IMR-90 (cell line): ENCODE data around the gene ADCY2. TPM values are rescaled to one million over a fixed set of nuclear protein-coding genes. Genes with fewer than 3 reads are reported as not detected.

Source experiments
- ATAC-seq: fragments of 200-7000 bp; cut with Tn5 transposase; 2 replicates; pipeline ENCODE4 v1.9.1; 2020; ENCODE audit warnings: low read depth, mild to moderate bottlenecking, moderate library complexity
- BruUV-seq: library from RNA; stranded (reverse); fragments of 400-500 nt; replicated peaks from 2 replicates; lab custom pipeline; 2021; lab: Mats Ljungman, UMichigan
- CTCF ChIA-PET: fragments of 300-600 bp; formaldehyde crosslinking; extraction: SDS; loops from one replicate; lab custom pipeline; 2021; ENCODE audit warnings: antibody characterized with exemption; lab: Yijun Ruan, JAX
- POLR2A ChIA-PET: fragments of 300-600 bp; sonication (Branson Sonifier 250); formaldehyde crosslinking; loops from one replicate; lab custom pipeline; 2022; ENCODE audit warnings: antibody characterized with exemption; ENCODE audit not compliant: unreplicated experiment; lab: Charles Lee
- DNase-seq: peaks from one replicate; pipeline ENCODE4 v3.0.0; 2013
- H2AFZ ChIP-seq: replicated peaks from 2 replicates; pipeline ENCODE3; 2013; ENCODE audit warnings: low read length, mild to moderate bottlenecking; ENCODE audit not compliant: poor library complexity
- H2AK5ac ChIP-seq: 2 replicates; pipeline ENCODE4 v1.6.1; 2013; ENCODE audit warnings: low read depth, low read length, inconsistent platforms
- H2AK9ac ChIP-seq: replicated peaks from 2 replicates; pipeline ENCODE3; 2013; ENCODE audit warnings: mild to moderate bottlenecking, low read depth, low read length, moderate library complexity; ENCODE audit not compliant: poor library complexity
- H2BK120ac ChIP-seq: 2 replicates; pipeline ENCODE4 v1.6.1; 2013; ENCODE audit warnings: low read depth, low read length, inconsistent platforms
- H2BK15ac ChIP-seq: 3 replicates; pipeline ENCODE4 v1.6.1; 2013; ENCODE audit warnings: low read depth, low read length, inconsistent platforms
- H2BK20ac ChIP-seq: 2 replicates; pipeline ENCODE4 v1.6.1; 2013; ENCODE audit warnings: low read depth, mild to moderate bottlenecking, inconsistent platforms, low read length, moderate library complexity
- H2BK5ac ChIP-seq: 2 replicates; pipeline ENCODE4 v1.6.1; 2013; ENCODE audit warnings: mild to moderate bottlenecking, low read depth, low read length, inconsistent platforms; ENCODE audit not compliant: poor library complexity, severe bottlenecking
- H3K14ac ChIP-seq: replicated peaks from 2 replicates; pipeline ENCODE4 v1.6.1; 2013; ENCODE audit warnings: low read depth, low read length, inconsistent platforms
- H3K18ac ChIP-seq: 2 replicates; pipeline ENCODE4 v1.6.1; 2013; ENCODE audit warnings: low read depth, low read length, control low read depth
- H3K23ac ChIP-seq: 2 replicates; pipeline ENCODE4 v1.6.1; 2013; ENCODE audit warnings: low read depth, low read length, inconsistent platforms
- H3K27ac ChIP-seq: 2 replicates; pipeline ENCODE4 v1.5.1; 2013; ENCODE audit warnings: mild to moderate bottlenecking, control low read depth, low read length; ENCODE audit not compliant: insufficient read depth
- H3K27me3 ChIP-seq: 2 replicates; pipeline ENCODE4 v1.6.1; 2013; ENCODE audit warnings: low read length; ENCODE audit not compliant: control insufficient read depth, insufficient read depth
- H3K36me3 ChIP-seq: 2 replicates; pipeline ENCODE4 v1.6.1; 2013; ENCODE audit warnings: low read length, mixed read lengths; ENCODE audit not compliant: control insufficient read depth, insufficient read depth
- H3K4ac ChIP-seq: 2 replicates; pipeline ENCODE4 v1.6.1; 2013; ENCODE audit warnings: low read depth, low read length, inconsistent platforms
- H3K4me1 ChIP-seq: 2 replicates; pipeline ENCODE4 v1.6.1; 2013; ENCODE audit warnings: low read length, mixed read lengths; ENCODE audit not compliant: control insufficient read depth, insufficient read depth
- H3K4me2 ChIP-seq: 2 replicates; pipeline ENCODE4 v1.6.1; 2013; ENCODE audit warnings: low read depth, mild to moderate bottlenecking, control low read depth, low read length, moderate library complexity
- H3K4me3 ChIP-seq: 2 replicates; pipeline ENCODE4 v1.5.1; 2013; ENCODE audit warnings: low read depth, mild to moderate bottlenecking, control low read depth, low read length, moderate library complexity; ENCODE audit not compliant: insufficient read depth
- H3K56ac ChIP-seq: 2 replicates; pipeline ENCODE4 v1.6.1; 2013; ENCODE audit warnings: low read length, inconsistent platforms; ENCODE audit not compliant: insufficient read depth; ENCODE audit errors: extremely low read depth
- H3K79me1 ChIP-seq, 2 experiments: 2 replicates each; pipeline ENCODE4 v1.6.1; 2013; ENCODE audit warnings: low read length in 2 of 2, inconsistent platforms in 1 of 2, low read depth in 1 of 2
- H3K9ac ChIP-seq: 2 replicates; pipeline ENCODE4 v1.6.1; 2013; ENCODE audit warnings: low read depth, low read length, control low read depth
- H3K9me1 ChIP-seq: 2 replicates; pipeline ENCODE4 v1.6.1; 2013; ENCODE audit warnings: low read length, inconsistent platforms; ENCODE audit not compliant: insufficient read depth
- H3K9me3 ChIP-seq: 2 replicates; pipeline ENCODE4 v1.6.1; 2013; ENCODE audit warnings: low read length; ENCODE audit not compliant: control insufficient read depth, insufficient read depth
- H4K20me1 ChIP-seq: 2 replicates; pipeline ENCODE4 v1.6.1; 2013; ENCODE audit warnings: low read length, inconsistent platforms; ENCODE audit not compliant: insufficient read depth
- H4K5ac ChIP-seq: 2 replicates; pipeline ENCODE4 v1.6.1; 2013; ENCODE audit warnings: mild to moderate bottlenecking, low read depth, low read length, control low read depth
- H4K8ac ChIP-seq, 2 experiments: 2 replicates each; pipeline ENCODE4 v1.6.1; 2013; ENCODE audit warnings: low read depth in 2 of 2, low read length in 2 of 2, control low read depth in 1 of 2, inconsistent platforms in 1 of 2
- H4K91ac ChIP-seq: 2 replicates; pipeline ENCODE4 v1.6.1; 2013; ENCODE audit warnings: low read depth, low read length, inconsistent platforms; ENCODE audit not compliant: insufficient read depth
- BHLHE40 ChIP-seq: fragments of 150-350 bp; IDR thresholded peaks from 2 replicates; pipeline ENCODE4 v1.6.1; 2016; ENCODE audit warnings: mild to moderate bottlenecking, low read depth, low read length
- CEBPB ChIP-seq: IDR thresholded peaks from 2 replicates; pipeline ENCODE4 v1.6.1; 2012; ENCODE audit warnings: low read depth, low read length, improper control_type of control experiment
- CHD1 ChIP-seq: IDR thresholded peaks from 2 replicates; pipeline ENCODE4 v1.6.1; 2012; ENCODE audit warnings: low read depth, low read length, improper control_type of control experiment
- CTCF ChIP-seq: conservative IDR thresholded peaks from 2 replicates; pipeline ENCODE4 v1.5.1; 2012; ENCODE audit warnings: mild to moderate bottlenecking, low read depth, low read length, improper control_type of control experiment
- ELK1 ChIP-seq: fragments of 150-350 bp; IDR thresholded peaks from 2 replicates; pipeline ENCODE4 v1.6.1; 2016; ENCODE audit warnings: low read depth, mild to moderate bottlenecking, low read length, moderate library complexity, borderline replicate concordance
- FOS ChIP-seq: fragments of 150-350 bp; IDR thresholded peaks from 2 replicates; pipeline ENCODE4 v1.6.1; 2016; ENCODE audit warnings: low read depth, low read length
- MAFK ChIP-seq: IDR thresholded peaks from 2 replicates; pipeline ENCODE4 v1.6.1; 2012; ENCODE audit warnings: low read depth, low read length, improper control_type of control experiment
- MAZ ChIP-seq: IDR thresholded peaks from 2 replicates; pipeline ENCODE4 v1.6.1; 2012; ENCODE audit warnings: low read depth, mild to moderate bottlenecking, low read length, improper control_type of control experiment, moderate library complexity, borderline replicate concordance
- MXI1 ChIP-seq: IDR thresholded peaks from 2 replicates; pipeline ENCODE4 v1.6.1; 2012; ENCODE audit warnings: low read depth, mild to moderate bottlenecking, low read length, moderate library complexity, borderline replicate concordance
- NFE2L2 ChIP-seq: fragments of 150-350 bp; IDR thresholded peaks from 2 replicates; pipeline ENCODE4 v1.6.1; 2016; ENCODE audit warnings: low read depth, mild to moderate bottlenecking, low read length
- POLR2A ChIP-seq: IDR thresholded peaks from 2 replicates; pipeline ENCODE4 v1.6.1; 2012; ENCODE audit warnings: mild to moderate bottlenecking, low read depth, low read length
- RAD21 ChIP-seq: IDR thresholded peaks from 2 replicates; pipeline ENCODE4 v1.6.1; 2012; ENCODE audit warnings: low read length, improper control_type of control experiment
- RCOR1 ChIP-seq: IDR thresholded peaks from 2 replicates; pipeline ENCODE4 v1.6.1; 2012; ENCODE audit warnings: mild to moderate bottlenecking, low read length, improper control_type of control experiment; ENCODE audit not compliant: insufficient replicate concordance
- RFX5 ChIP-seq: IDR thresholded peaks from 2 replicates; pipeline ENCODE4 v1.8.0; 2012; ENCODE audit warnings: low read depth, mild to moderate bottlenecking, low read length, moderate library complexity
- SMC3 ChIP-seq: fragments of 150-350 bp; IDR thresholded peaks from 2 replicates; pipeline ENCODE4 v1.6.1; 2016; ENCODE audit warnings: low read depth, mild to moderate bottlenecking, antibody characterized with exemption, low read length, moderate library complexity
- USF2 ChIP-seq: fragments of 150-350 bp; IDR thresholded peaks from 2 replicates; pipeline ENCODE4 v1.6.1; 2017; ENCODE audit warnings: mild to moderate bottlenecking, antibody characterized with exemption, low read length, low read depth
- WGBS, 2 experiments: methylation state at CpG; one replicate each; pipeline versions ENCODE4 v1.1.5 to v1.1.7; 2013; ENCODE audit warnings: missing lambda C conversion rate in 2 of 2; ENCODE audit not compliant: insufficient read length in 1 of 2; ENCODE audit errors: extremely low coverage in 2 of 2; 5-methylcytosine and 5-hydroxymethylcytosine counted together
- dilution Hi-C: fragments of 300-500 bp; cut with HindIII; formaldehyde crosslinking; loops from one replicate; pipeline ENCODE4 v1.14.3; 2018; ENCODE audit warnings: low sequenced_read_pairs; ENCODE audit not compliant: unreplicated experiment
- in situ Hi-C: fragments of 300-500 bp; cut with MboI; formaldehyde crosslinking; loops from 3 replicates; pipeline ENCODE4 v1.14.3; 2019; ENCODE audit warnings: low sequenced_read_pairs, inconsistent platforms, mixed read lengths
- intact Hi-C: fragments of 100-400 bp; cut with micrococcal nuclease; formaldehyde crosslinking; loops from 2 replicates; pipeline ENCODE4 v1.10.0; 2022
- polyA plus RNA-seq, 3 experiments: library from polyadenylated mRNA; depleted of rRNA; stranded (reverse); fragments of >200 nt; gene quantifications; 2 replicates each; pipeline ENCODE4 v1.2.3, GENCODE V29; 2012; ENCODE audit warnings: low replicate concordance in 1 of 3
- total RNA-seq: library from RNA; depleted of rRNA; stranded (reverse); fragments of >200 nt; gene quantifications from 2 replicates; pipeline ENCODE4 v1.2.3, GENCODE V29; 2012

ADCY2 gene
- total and polyA plus RNA-seq, 2 of the 4 experiments (the other 2 are of a cell fraction), result not detected

- WGBS, 2 experiments, result 33% methylated on average over 1 of the region's 5 CpGs; no CpG with 5 or more reads in 1 of the 2 experiments
- dilution Hi-C loops, result no loop called here
- Histone ChIP-seq H2BK120ac (no peak overlapping the region), H2BK5ac (no peak overlapping the region), H3K9ac (no peak overlapping the region), H3K27ac (no peak overlapping the region), H3K4me2 (no peak overlapping the region), H3K4me1 (no peaks in the 10 kb centered on the region), H4K5ac (no peak overlapping the region), H3K23ac (no peak overlapping the region), H3K14ac (no peak overlapping the region), H3K79me1 (no peaks in the 10 kb centered on the region), H4K20me1 (no peaks in the 10 kb centered on the region), H3K56ac (no peak overlapping the region), H2AK9ac (no peak overlapping the region), H3K9me3 (peaks cover 2% of the 10 kb centered on the region; the same call in 1 of the 2 replicates), H3K27me3 (no peaks in the 10 kb centered on the region), H2AK5ac (no peak overlapping the region), H2BK20ac (no peak overlapping the region), H4K91ac (no peak overlapping the region), H3K9me1 (no peaks in the 10 kb centered on the region), H3K4me3 (no peak overlapping the region), H2BK15ac (no peak overlapping the region), H2AFZ (no peak overlapping the region), H4K8ac (no peak overlapping the region), H3K36me3 (no peaks in the 10 kb centered on the region), H3K18ac (no peak overlapping the region), H3K4ac (no peak overlapping the region)
- ChIA-PET CTCF (interaction anchor here (0.6 kb wide), 1 partner anchor 28 kb away, joined by 3 read pairs; no protein-coding TSS in a partner anchor), POLR2A (no interaction called here)
- no peak for ATAC-seq
- in situ Hi-C loops, result no loop called here
- BruUV-seq, result no TSS peak
- intact Hi-C loops, result no loop called here
- no peak for DNase-seq
- no peak for TF ChIP-seq CHD1
- no peak for TF ChIP-seq ELK1
- TF ChIP-seq USF2, result no peak
- TF ChIP-seq RAD21, result no peak
- TF ChIP-seq BHLHE40, result no peak
- TF ChIP-seq MAFK, result no peak
- TF ChIP-seq POLR2A, result no peak
- TF ChIP-seq CEBPB, result no peak
- no peak for TF ChIP-seq SMC3
- no peak for TF ChIP-seq FOS
- no peak for TF ChIP-seq CTCF
- TF ChIP-seq RCOR1, result no peak
- no peak for TF ChIP-seq RFX5
- no peak for TF ChIP-seq MXI1
- no peak for TF ChIP-seq NFE2L2
- no peak for TF ChIP-seq MAZ
Observed at GRCh38 chr5:7742241-7742656, 346.3 kb downstream of the ADCY2 start.
